ENCODE results near the gene STARD13.
A peak's percentile ranks its signal among the peaks of the same experiment; 100 is the strongest.

STARD13 gene

GRCh38 chr13:33072282-33072681 lies 213.3 kb downstream of the STARD13 start:
- no peak for TF ChIP-seq CTCF (IDR thresholded peaks at IDR 0.05; ENCODE audit: low read depth, low read length)
- no peak for DNase-seq (ENCODE audit: extremely low read depth, low read depth)

GRCh38 chr13:33070713-33071112 lies 214.8 kb downstream of the STARD13 start:
- DNase-seq (ENCODE audit: extremely low read depth, low read depth), result no peak
- no peak for TF ChIP-seq CTCF (IDR thresholded peaks at IDR 0.05; ENCODE audit: low read depth, low read length)

DNA sequence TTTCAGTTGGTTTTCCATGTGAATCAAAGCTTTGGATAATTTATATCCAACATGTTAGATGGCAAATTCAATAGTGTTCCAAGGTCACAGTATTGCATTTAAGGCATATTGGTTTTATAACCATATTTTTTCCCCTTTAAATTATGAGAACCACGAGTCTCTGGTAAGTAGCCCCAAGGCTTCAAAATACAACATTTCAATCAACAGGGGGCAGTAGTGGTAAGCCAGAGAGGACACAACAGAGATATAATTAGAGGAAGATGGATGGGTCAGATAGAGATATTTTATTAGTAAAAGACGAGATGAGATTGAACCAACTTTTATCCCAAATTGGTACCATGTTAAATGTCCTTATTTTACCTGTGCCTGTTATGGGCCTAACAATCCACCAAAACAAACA lies 216.2 kb downstream of the STARD13 start:
- TF ChIP-seq CTCF (IDR thresholded peaks at IDR 0.05; ENCODE audit: low read depth, low read length), result no peak
- DNase-seq (ENCODE audit: extremely low read depth, low read depth), result no peak

GRCh38 chr13:33066329-33066728 lies 219.2 kb downstream of the STARD13 start:
- no peak for TF ChIP-seq CTCF (IDR thresholded peaks at IDR 0.05; ENCODE audit: low read depth, low read length)
- DNase-seq (ENCODE audit: extremely low read depth, low read depth), result no peak

GRCh38 chr13:33060815-33061214 lies 224.7 kb downstream of the STARD13 start:
- no peak for DNase-seq (ENCODE audit: extremely low read depth, low read depth)
- no peak for TF ChIP-seq CTCF (IDR thresholded peaks at IDR 0.05; ENCODE audit: low read depth, low read length)

DNA sequence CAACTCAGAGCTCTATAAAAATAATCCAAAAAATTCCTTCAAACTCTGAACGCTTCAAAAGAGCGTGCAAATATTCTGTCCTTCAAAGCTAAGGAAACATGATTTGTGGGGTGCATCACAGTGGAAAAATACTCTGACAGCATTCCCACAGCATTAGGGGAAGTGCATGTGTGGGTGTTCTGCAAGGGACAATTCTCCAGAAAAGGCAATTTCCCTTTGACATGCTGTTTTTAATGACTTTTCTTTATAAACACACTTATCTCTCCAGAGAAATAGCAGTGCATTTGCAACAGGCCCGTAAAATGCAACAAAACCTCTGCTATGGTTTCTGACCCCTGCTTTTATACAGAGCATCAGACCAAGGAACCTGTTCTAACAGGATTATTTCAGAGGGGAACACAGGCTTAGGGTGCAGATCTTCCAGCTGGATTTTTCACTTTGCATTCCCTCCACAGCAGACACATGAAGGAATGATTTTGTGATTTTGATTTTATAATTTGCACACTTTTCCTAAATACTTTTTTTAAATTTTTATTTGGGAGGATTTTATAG lies 226.7 kb downstream of the STARD13 start:
- no peak for TF ChIP-seq CTCF (IDR thresholded peaks at IDR 0.05; ENCODE audit: low read depth, low read length)
- no peak for DNase-seq (ENCODE audit: extremely low read depth, low read depth)

GRCh38 chr13:33057019-33057780 lies 228.4 kb downstream of the STARD13 start:
- TF ChIP-seq CTCF (IDR thresholded peaks at IDR 0.05; ENCODE audit: low read depth, low read length), result peak; percentile 46
- no peak for DNase-seq (ENCODE audit: extremely low read depth, low read depth)
